Measurements from ENCODE around the gene CYBA.

GRCh38 chr16:88681709-88682451 lies 31.0 kb upstream of the CYBA start:
- TF ChIP-seq CTCF (IDR thresholded peaks at IDR 0.05): no peak
- TF ChIP-seq EZH2 (IDR thresholded peaks at IDR 0.05; ENCODE audit: borderline replicate concordance, insufficient read depth, low read depth, low read length, poor library complexity, severe bottlenecking): no peak
